ENCODE results near the gene ARHGAP44. TPM values are rescaled to one million over a fixed set of nuclear protein-coding genes. Genes with fewer than 3 reads are reported as not detected.

The ARHGAP44 gene
- total RNA-seq, 1 donor from 2014 or later: 5.9 TPM

GRCh38 chr17:12821376-12821940 lies 32.2 kb downstream of the ARHGAP44 start:
- H3K4me3 ChIP-seq (ENCODE audit: low read depth, low read length): no peak overlapping the region
- no peak for TF ChIP-seq CTCF (IDR thresholded peaks at IDR 0.05; ENCODE audit: insufficient read depth, low read length, poor library complexity, severe bottlenecking)
- H3K27me3 ChIP-seq (ENCODE audit: control insufficient read depth, insufficient read depth, low read length): no peaks in the 10 kb centered on the region
- H3K36me3 ChIP-seq (ENCODE audit: control insufficient read depth, insufficient read depth, low read length): no peaks in the 10 kb centered on the region
- DNase-seq (ENCODE audit: low read depth): no peak

GRCh38 chr17:12826431-12826830 lies 37.1 kb downstream of the ARHGAP44 start:
- no peak for TF ChIP-seq CTCF (IDR thresholded peaks at IDR 0.05; ENCODE audit: insufficient read depth, low read length, poor library complexity, severe bottlenecking)
- no peaks in the 10 kb centered on the region for H3K27me3 ChIP-seq (ENCODE audit: control insufficient read depth, insufficient read depth, low read length)
- H3K4me3 ChIP-seq (ENCODE audit: low read depth, low read length): no peak overlapping the region
- no peaks in the 10 kb centered on the region for H3K36me3 ChIP-seq (ENCODE audit: control insufficient read depth, insufficient read depth, low read length)
- DNase-seq (ENCODE audit: low read depth): no peak

- TF ChIP-seq CTCF (IDR thresholded peaks at IDR 0.05; ENCODE audit: insufficient read depth, low read length, poor library complexity, severe bottlenecking): no peak
- no peaks in the 10 kb centered on the region for H3K27me3 ChIP-seq (ENCODE audit: control insufficient read depth, insufficient read depth, low read length)
- no peak overlapping the region for H3K4me3 ChIP-seq (ENCODE audit: low read depth, low read length)
- H3K36me3 ChIP-seq (ENCODE audit: control insufficient read depth, insufficient read depth, low read length): no peaks in the 10 kb centered on the region
- DNase-seq (ENCODE audit: low read depth): no peak
Observed at GRCh38 chr17:12830777-12831247, 41.5 kb downstream of the ARHGAP44 start.

- no peak for DNase-seq (ENCODE audit: low read depth)
- TF ChIP-seq CTCF (IDR thresholded peaks at IDR 0.05; ENCODE audit: insufficient read depth, low read length, poor library complexity, severe bottlenecking): no peak
- H3K36me3 ChIP-seq (ENCODE audit: control insufficient read depth, insufficient read depth, low read length): no peaks in the 10 kb centered on the region
Observed at GRCh38 chr17:12831839-12832238, 42.5 kb downstream of the ARHGAP44 start.

GRCh38 chr17:12839042-12839441 lies 49.7 kb downstream of the ARHGAP44 start:
- no peak for TF ChIP-seq CTCF (IDR thresholded peaks at IDR 0.05; ENCODE audit: insufficient read depth, low read length, poor library complexity, severe bottlenecking)

More at GRCh38 chr17:12831839-12832238, 42.5 kb downstream of the ARHGAP44 start:
- Histone ChIP-seq H3K27me3 (ENCODE audit: control insufficient read depth, insufficient read depth, low read length) (no peaks in the 10 kb centered on the region), H3K4me3 (ENCODE audit: low read depth, low read length) (no peak overlapping the region)

GRCh38 chr17:12842936-12843335 lies 53.6 kb downstream of the ARHGAP44 start:
- no peaks in the 10 kb centered on the region for H3K27me3 ChIP-seq (ENCODE audit: control insufficient read depth, insufficient read depth, low read length)
- no peak for DNase-seq (ENCODE audit: low read depth)
- no peak overlapping the region for H3K4me3 ChIP-seq (ENCODE audit: low read depth, low read length)
- H3K36me3 ChIP-seq (ENCODE audit: control insufficient read depth, insufficient read depth, low read length): no peaks in the 10 kb centered on the region
- TF ChIP-seq CTCF (IDR thresholded peaks at IDR 0.05; ENCODE audit: insufficient read depth, low read length, poor library complexity, severe bottlenecking): no peak

More at GRCh38 chr17:12839042-12839441, 49.7 kb downstream of the ARHGAP44 start:
- no peaks in the 10 kb centered on the region for H3K27me3 ChIP-seq (ENCODE audit: control insufficient read depth, insufficient read depth, low read length)
- no peak for DNase-seq (ENCODE audit: low read depth)
- no peaks in the 10 kb centered on the region for H3K36me3 ChIP-seq (ENCODE audit: control insufficient read depth, insufficient read depth, low read length)
- H3K4me3 ChIP-seq (ENCODE audit: low read depth, low read length): no peak overlapping the region
